Measurements from ENCODE around the gene IDUA.

DNA sequence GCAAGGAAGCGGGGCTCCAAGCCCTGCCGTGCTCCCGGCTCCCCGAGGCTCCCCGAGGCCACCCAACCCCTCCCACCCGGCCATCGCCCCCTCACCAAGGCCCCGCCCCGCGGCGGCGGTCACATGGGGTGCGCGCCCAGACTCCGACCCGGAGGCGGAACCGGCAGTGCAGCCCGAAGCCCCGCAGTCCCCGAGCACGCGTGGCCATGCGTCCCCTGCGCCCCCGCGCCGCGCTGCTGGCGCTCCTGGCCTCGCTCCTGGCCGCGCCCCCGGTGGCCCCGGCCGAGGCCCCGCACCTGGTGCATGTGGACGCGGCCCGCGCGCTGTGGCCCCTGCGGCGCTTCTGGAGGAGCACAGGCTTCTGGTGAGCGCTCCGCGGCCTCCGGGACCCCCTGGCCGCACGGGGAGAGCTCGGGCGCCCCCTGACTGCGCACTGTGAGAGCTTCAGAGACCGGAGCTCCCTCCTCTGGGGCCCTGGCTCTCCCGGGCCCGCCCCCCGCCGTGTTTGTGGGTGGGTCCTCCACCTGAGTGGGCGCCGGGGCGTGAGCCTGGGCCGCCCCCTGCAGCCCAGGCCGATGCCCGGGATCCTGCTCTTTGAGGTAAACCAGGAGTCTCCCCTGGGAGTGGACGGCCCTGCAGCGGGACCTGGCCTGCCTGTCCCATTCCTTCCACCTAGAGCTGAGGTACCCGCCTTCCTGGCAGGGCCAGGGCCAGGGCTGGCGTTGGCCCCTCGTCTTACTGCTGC is at the start of gene IDUA:
- TF ChIP-seq EP300 (IDR thresholded peaks at IDR 0.05): no peak
- TF ChIP-seq POLR2AphosphoS5 (IDR thresholded peaks at IDR 0.05): peak in 2 of 3 donors; percentile 7 to 51
- TF ChIP-seq, protein P1, sequence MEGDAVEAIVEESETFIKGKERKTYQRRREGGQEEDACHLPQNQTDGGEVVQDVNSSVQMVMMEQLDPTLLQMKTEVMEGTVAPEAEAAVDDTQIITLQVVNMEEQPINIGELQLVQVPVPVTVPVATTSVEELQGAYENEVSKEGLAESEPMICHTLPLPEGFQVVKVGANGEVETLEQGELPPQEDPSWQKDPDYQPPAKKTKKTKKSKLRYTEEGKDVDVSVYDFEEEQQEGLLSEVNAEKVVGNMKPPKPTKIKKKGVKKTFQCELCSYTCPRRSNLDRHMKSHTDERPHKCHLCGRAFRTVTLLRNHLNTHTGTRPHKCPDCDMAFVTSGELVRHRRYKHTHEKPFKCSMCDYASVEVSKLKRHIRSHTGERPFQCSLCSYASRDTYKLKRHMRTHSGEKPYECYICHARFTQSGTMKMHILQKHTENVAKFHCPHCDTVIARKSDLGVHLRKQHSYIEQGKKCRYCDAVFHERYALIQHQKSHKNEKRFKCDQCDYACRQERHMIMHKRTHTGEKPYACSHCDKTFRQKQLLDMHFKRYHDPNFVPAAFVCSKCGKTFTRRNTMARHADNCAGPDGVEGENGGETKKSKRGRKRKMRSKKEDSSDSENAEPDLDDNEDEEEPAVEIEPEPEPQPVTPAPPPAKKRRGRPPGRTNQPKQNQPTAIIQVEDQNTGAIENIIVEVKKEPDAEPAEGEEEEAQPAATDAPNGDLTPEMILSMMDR (IDR thresholded peaks at IDR 0.05): peak in 3 of 7 experiments; percentile 4 to 43 (median 37)
